CD14-positive monocyte (primary cell): Measurements from ENCODE around the gene C1orf146. TPM values are rescaled to one million over a fixed set of nuclear protein-coding genes. Genes with fewer than 3 reads are reported as not detected.

Source experiments
- DNase-seq, 3 donors: peaks; one replicate each; pipeline ENCODE4 v3.0.0-alpha.2; 2011 to 2022
- H2AFZ ChIP-seq: 2 replicates; pipeline ENCODE4 v1.6.0; 2012; ENCODE audit warnings: mild to moderate bottlenecking, low read depth, low read length, inconsistent platforms; ENCODE audit not compliant: insufficient read depth, poor library complexity, severe bottlenecking
- H3K27ac ChIP-seq, 2 donors: 1 replicate in 1 of 2; 2 replicates in 1 of 2; pipeline ENCODE4 v1.5.1; 2012 to 2013; ENCODE audit warnings: low read length in 2 of 2, control low read depth in 1 of 2, inconsistent platforms in 1 of 2, low read depth in 1 of 2, mild to moderate bottlenecking in 1 of 2
- H3K27me3 ChIP-seq, 2 donors: one replicate each; pipeline versions ENCODE4 v1.6.0 to v1.6.1; 2011 to 2013; ENCODE audit warnings: low read length in 2 of 2; ENCODE audit not compliant: control insufficient read depth in 2 of 2, insufficient read depth in 2 of 2
- H3K36me3 ChIP-seq, 2 donors: replicated peaks in 1 of 2; 1 replicate in 1 of 2; 2 replicates in 1 of 2; pipeline versions ENCODE4 v1.5.1 to v1.6.1; 2012 to 2013; ENCODE audit warnings: low read length in 2 of 2, control low read depth in 1 of 2, inconsistent platforms in 1 of 2, mild to moderate bottlenecking in 1 of 2; ENCODE audit not compliant: insufficient read depth in 2 of 2, control insufficient read depth in 1 of 2
- H3K4me1 ChIP-seq, 2 donors: 1 replicate in 1 of 2; 2 replicates in 1 of 2; pipeline versions ENCODE4 v1.5.1 to v1.6.1; 2012 to 2013; ENCODE audit warnings: low read length in 2 of 2, control low read depth in 1 of 2, inconsistent platforms in 1 of 2, mild to moderate bottlenecking in 1 of 2, moderate library complexity in 1 of 2; ENCODE audit not compliant: insufficient read depth in 2 of 2, control insufficient read depth in 1 of 2
- H3K4me2 ChIP-seq: replicated peaks from 2 replicates; pipeline ENCODE3; 2012; ENCODE audit warnings: low read length, moderate library complexity, mild to moderate bottlenecking; ENCODE audit not compliant: poor library complexity, severe bottlenecking; ENCODE audit errors: extremely low read depth
- H3K4me3 ChIP-seq, 3 experiments: fragments of 200-600 bp in 1 of 3; sonication (generic) in 1 of 3; replicated peaks in 1 of 3; 1 replicate in 2 of 3; 2 replicates in 1 of 3; pipeline ENCODE4 v1.5.1; 2011 to 2013; ENCODE audit warnings: low read length in 3 of 3, mild to moderate bottlenecking in 3 of 3, control low read depth in 2 of 3, low read depth in 2 of 3, inconsistent platforms in 1 of 3, moderate library complexity in 1 of 3
- H3K79me2 ChIP-seq: 2 replicates; pipeline ENCODE4 v1.6.0; 2012; ENCODE audit warnings: mild to moderate bottlenecking, control low read depth, inconsistent platforms, low read length, moderate library complexity; ENCODE audit not compliant: insufficient read depth
- H3K9ac ChIP-seq: 2 replicates; pipeline ENCODE4 v1.6.0; 2017; ENCODE audit warnings: low read length, mild to moderate bottlenecking; ENCODE audit not compliant: insufficient read depth, poor library complexity, severe bottlenecking
- H3K9me3 ChIP-seq, 2 donors: replicated peaks in 1 of 2; 1 replicate in 1 of 2; 2 replicates in 1 of 2; pipeline versions ENCODE4 v1.5.1 to v1.6.1; 2012 to 2013; ENCODE audit warnings: low read length in 2 of 2, control low read depth in 1 of 2; ENCODE audit not compliant: control insufficient read depth in 1 of 2, insufficient read depth in 1 of 2
- H4K20me1 ChIP-seq: 2 replicates; pipeline ENCODE4 v1.6.0; 2012; ENCODE audit warnings: mild to moderate bottlenecking, low read length, control low read depth, moderate library complexity; ENCODE audit not compliant: insufficient read depth
- H3K27ac Mint-ChIP-seq, 7 donors: one replicate each; pipeline ENCODE4 v1.8.0; 2020; ENCODE audit warnings: mild to moderate bottlenecking in 7 of 7, mixed read lengths in 7 of 7, moderate library complexity in 6 of 7, inconsistent platforms in 2 of 7
- H3K27me3 Mint-ChIP-seq, 3 donors: one replicate each; pipeline ENCODE4 v1.8.0; 2021 to 2022; ENCODE audit warnings: low read depth in 3 of 3, mild to moderate bottlenecking in 3 of 3, mixed read lengths in 3 of 3, moderate library complexity in 3 of 3, inconsistent platforms in 1 of 3
- H3K36me3 Mint-ChIP-seq, 2 donors: one replicate each; pipeline ENCODE4 v1.8.0; 2020; ENCODE audit warnings: mixed read lengths in 2 of 2, inconsistent platforms in 1 of 2, mild to moderate bottlenecking in 1 of 2
- H3K4me1 Mint-ChIP-seq: one replicate; pipeline ENCODE4 v1.8.0; 2020; ENCODE audit warnings: mild to moderate bottlenecking, mixed read lengths
- H3K4me3 Mint-ChIP-seq, 2 donors: one replicate each; pipeline ENCODE4 v1.8.0; 2020; ENCODE audit warnings: mild to moderate bottlenecking in 2 of 2, mixed read lengths in 2 of 2, moderate library complexity in 1 of 2
- H3K9me3 Mint-ChIP-seq, 7 donors: one replicate each; pipeline ENCODE4 v1.8.0; 2020 to 2022; ENCODE audit warnings: mixed read lengths in 7 of 7, mild to moderate bottlenecking in 6 of 7, moderate library complexity in 6 of 7, inconsistent platforms in 2 of 7
- CTCF ChIP-seq: fragments of 200-600 bp; IDR thresholded peaks from one replicate; pipeline ENCODE4 v1.8.0; 2022; ENCODE audit warnings: antibody characterized with exemption, mild to moderate bottlenecking
- WGBS: methylation state at CpG from one replicate; pipeline ENCODE4 v1.1.5; 2013; ENCODE audit warnings: missing lambda C conversion rate; ENCODE audit not compliant: insufficient coverage; 5-methylcytosine and 5-hydroxymethylcytosine counted together
- intact Hi-C, 2 donors: fragments of 100-400 bp; cut with micrococcal nuclease; formaldehyde crosslinking; loops; one replicate each; pipeline versions ENCODE4 v1.15.0 to v1.15.1; 2023
- polyA plus RNA-seq, 3 donors: library from polyadenylated mRNA; depleted of rRNA in 1 of 3; unstranded in 2 of 3; stranded (reverse) in 1 of 3; fragments of 300-500 nt in 2 of 3; fragments of >200 nt in 1 of 3; fragmentation: Illumina TruSeq in 2 of 3; gene quantifications; 1 replicate in 2 of 3; 2 replicates in 1 of 3; pipeline ENCODE4 v1.2.3, GENCODE V29; 2012 to 2021

The C1orf146 gene
- polyA plus RNA-seq, 3 donors = not detected

- peaks cover 43 to 56% of the 10 kb centered on the region in 2 donors for H3K36me3 Mint-ChIP-seq
- no CpG with 5 or more reads among the region's 1 CpG for WGBS
- H3K4me3 Mint-ChIP-seq = no peak overlapping the region
Observed at GRCh38 chr1:92273039-92273438, 55.3 kb downstream of the C1orf146 start.

GRCh38 chr1:92274939-92275338 is 57.2 kb downstream of the C1orf146 start:
- Histone ChIP-seq H3K27ac (no peak overlapping the region), H3K9ac (no peak overlapping the region), H3K4me3 (no peak overlapping the region), H3K36me3 (peaks cover 18 to 88% of the 10 kb centered on the region in 2 donors), H3K9me3 (no peaks in the 10 kb centered on the region), H4K20me1 (no peaks in the 10 kb centered on the region), H3K4me2 (no peak overlapping the region), H3K27me3 (no peaks in the 10 kb centered on the region), H3K4me1 (no peaks in the 10 kb centered on the region), H3K79me2 (no peaks in the 10 kb centered on the region), H2AFZ (no peak overlapping the region)
- peaks cover 47 to 63% of the 10 kb centered on the region in 2 donors for H3K36me3 Mint-ChIP-seq
- H3K27ac Mint-ChIP-seq = no peak overlapping the region
- no peaks in the 10 kb centered on the region for H3K4me1 Mint-ChIP-seq
- intact Hi-C loops = no loop called here
- no peak for TF ChIP-seq CTCF
- no peak overlapping the region for H3K4me3 Mint-ChIP-seq
- 91% methylated on average over 1 of the region's 1 CpG for WGBS
- peaks cover 0 to 4% (median 0%) of the 10 kb centered on the region in 7 donors for H3K9me3 Mint-ChIP-seq
- peaks cover 0 to 1% (median 0%) of the 10 kb centered on the region in 3 donors for H3K27me3 Mint-ChIP-seq
- DNase-seq = no peak

More at GRCh38 chr1:92273039-92273438, 55.3 kb downstream of the C1orf146 start:
- H3K4me1 Mint-ChIP-seq = no peaks in the 10 kb centered on the region
- no peak overlapping the region for H3K4me2 ChIP-seq
- H2AFZ ChIP-seq = no peak overlapping the region
- H3K36me3 ChIP-seq = peaks cover 26 to 91% of the 10 kb centered on the region in 2 donors
- H3K27ac Mint-ChIP-seq = no peak overlapping the region
- no peak for TF ChIP-seq CTCF
- H3K27me3 Mint-ChIP-seq = peaks cover 0 to 1% (median 0%) of the 10 kb centered on the region in 3 donors
- no peak overlapping the region for H3K9ac ChIP-seq
- intact Hi-C loops = no loop called here
- DNase-seq = no peak
- H3K9me3 ChIP-seq = no peaks in the 10 kb centered on the region
- H4K20me1 ChIP-seq = no peaks in the 10 kb centered on the region
- H3K4me1 ChIP-seq = no peaks in the 10 kb centered on the region
- H3K9me3 Mint-ChIP-seq = peaks cover 0 to 4% (median 0%) of the 10 kb centered on the region in 7 donors
- H3K27me3 ChIP-seq = no peaks in the 10 kb centered on the region
- no peak overlapping the region for H3K4me3 ChIP-seq
- no peaks in the 10 kb centered on the region for H3K79me2 ChIP-seq
- H3K27ac ChIP-seq = no peak overlapping the region
